Spleen (tissue), 11 donors: ENCODE results near the gene RAPGEF6. TPM values are rescaled to one million over a fixed set of nuclear protein-coding genes. Genes with fewer than 3 reads are reported as not detected.

Experiments
- DNase-seq: peaks from one replicate; pipeline ENCODE4 v3.0.0-alpha.2; 2020
- H3K27ac ChIP-seq, 8 donors: fragments of 200-600 bp; sonication (generic) in 7 of 8; 1 replicate in 4 of 8; 2 replicates in 4 of 8; pipeline versions ENCODE4 v1.5.0 to v1.8.0; 2016 to 2021; ENCODE audit warnings: inconsistent platforms in 4 of 8, mild to moderate bottlenecking in 4 of 8, moderate library complexity in 1 of 8
- H3K27me3 ChIP-seq, 7 donors: fragments of 200-600 bp; sonication (generic) in 6 of 7; replicated peaks in 1 of 7; 1 replicate in 4 of 7; 2 replicates in 3 of 7; pipeline versions ENCODE4 v1.5.0 to v1.8.0; 2016 to 2021; ENCODE audit warnings: inconsistent platforms in 3 of 7, mild to moderate bottlenecking in 1 of 7
- H3K36me3 ChIP-seq, 6 donors: fragments of 200-600 bp; sonication (generic) in 5 of 6; 1 replicate in 4 of 6; 2 replicates in 2 of 6; pipeline versions ENCODE4 v1.5.0 to v1.8.0; 2016 to 2021; ENCODE audit warnings: inconsistent platforms in 2 of 6
- H3K4me1 ChIP-seq, 6 donors: fragments of 200-600 bp; sonication (generic) in 5 of 6; 1 replicate in 3 of 6; 2 replicates in 3 of 6; pipeline versions ENCODE4 v1.5.0 to v1.8.0; 2016 to 2021; ENCODE audit warnings: inconsistent platforms in 3 of 6
- H3K4me3 ChIP-seq, 8 donors: fragments of 200-600 bp; sonication (generic) in 7 of 8; 1 replicate in 4 of 8; 2 replicates in 4 of 8; pipeline versions ENCODE4 v1.5.0 to v1.8.0; 2016 to 2021; ENCODE audit warnings: inconsistent platforms in 4 of 8, mild to moderate bottlenecking in 4 of 8, moderate library complexity in 2 of 8
- H3K9me3 ChIP-seq, 8 donors: fragments of 200-600 bp; sonication (generic) in 7 of 8; 1 replicate in 4 of 8; 2 replicates in 4 of 8; pipeline versions ENCODE4 v1.5.0 to v1.8.0; 2016 to 2021; ENCODE audit warnings: inconsistent platforms in 4 of 8
- POLR2A ChIP-seq, 3 donors: fragments of 450-650 bp; IDR thresholded peaks; one replicate each; pipeline ENCODE4 v1.5.1; 2017; ENCODE audit warnings: antibody characterized with exemption in 3 of 3, mild to moderate bottlenecking in 1 of 3
- POLR2AphosphoS5 ChIP-seq, 3 donors: sonication (generic); formaldehyde crosslinking; IDR thresholded peaks; one replicate each; pipeline ENCODE4 v1.5.1; 2017; ENCODE audit warnings: antibody characterized with exemption in 3 of 3
- WGBS, 5 donors: extraction: QIAGEN DNeasy Blood & Tissue Kit in 3 of 5; methylation state at CpG; one replicate each; pipeline versions ENCODE4 v1.1.5 to v1.1.7; 2013 to 2018; 5-methylcytosine and 5-hydroxymethylcytosine counted together
- intact Hi-C: fragments of 100-400 bp; cut with DNase I; formaldehyde crosslinking; loops from one replicate; pipeline ENCODE4 v1.15.0; 2023; ENCODE audit warnings: low total_unique reads
- polyA plus RNA-seq, 3 donors: library from polyadenylated mRNA; stranded (reverse); fragments of 200-250 nt; gene quantifications; one replicate each; pipeline ENCODE4 v1.2.1, GENCODE V29; 2013
- total RNA-seq, 7 donors: library from RNA; depleted of rRNA in 3 of 7; stranded (reverse); fragments of >200 nt in 3 of 7; fragmentation: NEBNext Ultra II Directional in 4 of 7; extraction: Animal tissue kit (Norgen Biotek cat#: 25700) in 4 of 7; gene quantifications; one replicate each; pipeline versions ENCODE4 v1.1.0 to v1.2.1, GENCODE V29; 2016 to 2021
- TF ChIP-seq, protein P1 (sequence below), 11 experiments: fragments of 200-600 bp in 7 of 11; fragments of 450-650 bp in 4 of 11; sonication (generic) in 4 of 11; IDR thresholded peaks in 8 of 11; conservative IDR thresholded peaks in 3 of 11; 1 replicate in 7 of 11; 2 replicates in 4 of 11; pipeline versions ENCODE4 v1.4.0 to v1.8.0; 2016 to 2021; ENCODE audit warnings: antibody characterized with exemption in 11 of 11, inconsistent platforms in 4 of 11, mild to moderate bottlenecking in 1 of 11
- donor health status: healthy with polysubstance abuse.
- donor health status: DM: no; HTN: no; CAD: no; lungs with moderate emphysema.
- donor health status: DM: no; HTN: no; CAD: no.
- donor health status: Bipolar disorder and iron deficiency.
- donor health status: healthy.
- donor health status: DM: no; HTN: no; CAD: no.
- donor health status: DM: yes; HTN: yes; CAD: no.

RAPGEF6 gene
- total and polyA plus RNA-seq, 10 donors, result 3.8 to 56.4 (median 43.2) TPM

DNA sequence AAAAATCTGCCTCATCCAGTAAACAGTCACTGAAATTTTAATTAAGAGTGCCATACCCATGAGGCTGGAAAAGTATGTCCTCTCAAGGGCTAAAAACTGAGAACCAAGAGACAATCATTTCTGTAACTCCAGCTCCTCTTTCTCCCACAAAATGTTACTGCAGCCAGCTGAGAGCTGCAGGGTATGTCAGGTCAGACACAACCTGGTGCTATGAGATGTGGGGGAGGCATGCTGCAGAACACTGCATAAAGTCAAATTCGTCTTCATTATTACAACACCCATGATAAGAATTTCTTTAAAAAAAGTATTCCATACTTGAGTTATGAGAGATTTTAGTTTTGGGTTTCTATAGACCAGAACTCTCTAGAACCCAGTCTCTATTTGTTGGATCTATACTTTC lies 209.0 kb downstream of the RAPGEF6 start:
- Histone ChIP-seq H3K4me1 (no peaks in the 10 kb centered on the region), H3K4me3 (no peak overlapping the region), H3K27me3 (no peaks in the 10 kb centered on the region), H3K9me3 (no peaks in the 10 kb centered on the region), H3K27ac (no peak overlapping the region), H3K36me3 (peaks cover 0 to 99% (median 49%) of the 10 kb centered on the region in 6 donors)
- TF ChIP-seq POLR2A (IDR thresholded peaks at IDR 0.05), result no peak
- intact Hi-C loops, result loop anchor here (10.0 kb wide), 1 partner anchor 579 kb away; no protein-coding TSS in a partner anchor
- DNase-seq, result no peak
- WGBS, 5 donors, result 84 to 95% (median 89%) methylated on average over 1 of the region's 1 CpG

DNA sequence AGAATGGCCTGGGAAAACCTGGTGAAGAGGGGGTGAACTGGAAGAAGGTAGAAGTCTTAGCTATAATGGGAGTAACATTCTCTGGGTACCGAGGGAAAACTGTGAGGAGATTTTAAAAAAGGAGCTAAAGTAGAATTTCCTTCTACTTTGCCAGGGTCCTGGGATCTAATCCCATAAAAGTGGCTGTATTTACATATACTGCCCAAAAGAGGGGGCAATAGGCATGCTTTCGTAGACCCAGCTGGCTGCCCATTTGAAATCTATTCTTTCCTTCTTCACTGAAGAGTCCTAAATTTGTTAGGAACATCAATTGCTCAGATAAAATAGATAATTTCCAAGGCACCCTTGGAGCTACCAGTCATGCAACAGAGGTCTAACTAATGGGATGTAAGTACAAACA lies 212.0 kb downstream of the RAPGEF6 start:
- H3K27ac ChIP-seq, result no peak overlapping the region
- no peaks in the 10 kb centered on the region for H3K27me3 ChIP-seq
- H3K36me3 ChIP-seq, result peaks cover 0 to 84% (median 21%) of the 10 kb centered on the region in 6 donors
- TF ChIP-seq POLR2AphosphoS5 (IDR thresholded peaks at IDR 0.05) (no peak), POLR2A (IDR thresholded peaks at IDR 0.05) (no peak)
- TF ChIP-seq, protein P1, sequence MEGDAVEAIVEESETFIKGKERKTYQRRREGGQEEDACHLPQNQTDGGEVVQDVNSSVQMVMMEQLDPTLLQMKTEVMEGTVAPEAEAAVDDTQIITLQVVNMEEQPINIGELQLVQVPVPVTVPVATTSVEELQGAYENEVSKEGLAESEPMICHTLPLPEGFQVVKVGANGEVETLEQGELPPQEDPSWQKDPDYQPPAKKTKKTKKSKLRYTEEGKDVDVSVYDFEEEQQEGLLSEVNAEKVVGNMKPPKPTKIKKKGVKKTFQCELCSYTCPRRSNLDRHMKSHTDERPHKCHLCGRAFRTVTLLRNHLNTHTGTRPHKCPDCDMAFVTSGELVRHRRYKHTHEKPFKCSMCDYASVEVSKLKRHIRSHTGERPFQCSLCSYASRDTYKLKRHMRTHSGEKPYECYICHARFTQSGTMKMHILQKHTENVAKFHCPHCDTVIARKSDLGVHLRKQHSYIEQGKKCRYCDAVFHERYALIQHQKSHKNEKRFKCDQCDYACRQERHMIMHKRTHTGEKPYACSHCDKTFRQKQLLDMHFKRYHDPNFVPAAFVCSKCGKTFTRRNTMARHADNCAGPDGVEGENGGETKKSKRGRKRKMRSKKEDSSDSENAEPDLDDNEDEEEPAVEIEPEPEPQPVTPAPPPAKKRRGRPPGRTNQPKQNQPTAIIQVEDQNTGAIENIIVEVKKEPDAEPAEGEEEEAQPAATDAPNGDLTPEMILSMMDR (IDR thresholded peaks at IDR 0.05 in 8 of 11, conservative IDR thresholded peaks at IDR 0.05 in 3 of 11), result peak in 6 of 11 experiments; percentile 29 to 50 (median 37)
- no peak for DNase-seq
- H3K4me3 ChIP-seq, result no peak overlapping the region
- H3K9me3 ChIP-seq, result no peaks in the 10 kb centered on the region
- intact Hi-C loops, result loop anchor here (10.0 kb wide), 1 partner anchor 582 kb away; no protein-coding TSS in a partner anchor
- no peaks in the 10 kb centered on the region for H3K4me1 ChIP-seq
- WGBS, 5 donors, result 68 to 79% (median 72%) methylated on average over 2 of the region's 2 CpGs

DNA sequence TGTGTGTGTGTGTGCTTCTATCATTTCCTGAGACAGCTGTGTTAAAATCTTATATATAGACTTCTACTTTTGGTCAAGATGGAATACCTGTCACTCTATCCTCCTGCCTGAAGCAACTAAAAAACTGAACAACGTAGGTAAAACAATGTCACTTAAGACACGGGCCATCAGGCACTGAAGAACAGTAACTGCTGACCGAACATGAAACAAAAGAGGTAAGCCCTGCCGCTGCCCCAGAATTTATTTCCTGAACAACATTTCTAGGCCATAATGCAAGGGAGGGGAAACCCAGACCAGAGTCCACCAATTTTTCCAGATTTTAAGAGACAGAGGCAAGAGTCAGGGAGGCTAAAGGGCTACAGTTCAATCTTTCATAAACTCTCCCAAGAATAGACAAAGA lies 215.2 kb downstream of the RAPGEF6 start:
- Histone ChIP-seq H3K4me1 (peaks cover 6 to 24% (median 11%) of the 10 kb centered on the region in 6 donors), H3K27me3 (no peaks in the 10 kb centered on the region), H3K36me3 (peaks cover 0 to 56% (median 4%) of the 10 kb centered on the region in 6 donors), H3K27ac (no peak overlapping the region), H3K9me3 (no peaks in the 10 kb centered on the region), H3K4me3 (no peak overlapping the region)
- WGBS, 5 donors, result 65 to 78% (median 69%) methylated on average over 4 of the region's 4 CpGs
- intact Hi-C loops, result loop anchor here (10.0 kb wide), 2 partner anchors 255 to 585 kb away; partner anchors contain the start of gene HINT1
- DNase-seq, result no peak
- TF ChIP-seq, protein P1 (IDR thresholded peaks at IDR 0.05 in 8 of 11, conservative IDR thresholded peaks at IDR 0.05 in 3 of 11), result no peak
- TF ChIP-seq POLR2A (IDR thresholded peaks at IDR 0.05), result no peak

DNA sequence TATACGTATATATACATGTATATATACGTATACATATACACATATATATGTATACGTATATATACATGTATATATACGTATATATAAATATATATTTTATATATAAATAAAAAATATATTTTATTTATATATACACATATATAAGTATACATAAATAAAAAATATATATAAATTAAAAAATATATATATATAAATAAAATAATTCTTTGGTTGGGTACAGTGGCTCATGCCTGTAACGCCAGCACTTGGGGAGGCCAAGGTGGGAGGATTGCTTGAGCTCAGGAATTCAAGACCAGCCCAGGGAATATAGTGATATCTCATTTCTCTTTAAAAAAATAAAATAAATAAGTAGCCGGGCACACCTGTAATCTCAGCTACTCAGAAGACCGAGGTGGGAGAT lies 216.2 kb downstream of the RAPGEF6 start:
- H3K4me1 ChIP-seq, result peaks cover 11 to 34% (median 18%) of the 10 kb centered on the region in 6 donors
- H3K27me3 ChIP-seq, result no peaks in the 10 kb centered on the region
- H3K27ac ChIP-seq, result no peak overlapping the region
- H3K4me3 ChIP-seq, result no peak overlapping the region
- no peaks in the 10 kb centered on the region for H3K9me3 ChIP-seq
- peaks cover 0 to 54% (median 4%) of the 10 kb centered on the region in 6 donors for H3K36me3 ChIP-seq
- no peak for DNase-seq
- TF ChIP-seq, protein P1 (IDR thresholded peaks at IDR 0.05 in 8 of 11, conservative IDR thresholded peaks at IDR 0.05 in 3 of 11), result no peak
- TF ChIP-seq POLR2AphosphoS5 (IDR thresholded peaks at IDR 0.05), result no peak
- no peak for TF ChIP-seq POLR2A (IDR thresholded peaks at IDR 0.05)
- 90 to 95% (median 93%) methylated on average over 7 of the region's 7 CpGs for WGBS, 5 donors
- intact Hi-C loops, result loop anchor here (10.0 kb wide), 1 partner anchor 254 kb away; the partner anchor contains the start of gene HINT1
